Hematopoietic multipotent progenitor cell treated with erythropoietin and hydrocortisone succinate and interleukin-3 and kit ligand, for 15 days (in vitro differentiated cells): ENCODE data around the gene PGR.
"Not testable (repeated sequence)": the region's sequence is repeated elsewhere in the genome, so short reads cannot be mapped to it uniquely, and the experiment has no call there.

ENCODE experiments used
- DNase-seq: peaks from one replicate; pipeline ENCODE4 v3.0.0-alpha.2; 2015; ENCODE audit warnings: low spot score

The PGR gene

DNA sequence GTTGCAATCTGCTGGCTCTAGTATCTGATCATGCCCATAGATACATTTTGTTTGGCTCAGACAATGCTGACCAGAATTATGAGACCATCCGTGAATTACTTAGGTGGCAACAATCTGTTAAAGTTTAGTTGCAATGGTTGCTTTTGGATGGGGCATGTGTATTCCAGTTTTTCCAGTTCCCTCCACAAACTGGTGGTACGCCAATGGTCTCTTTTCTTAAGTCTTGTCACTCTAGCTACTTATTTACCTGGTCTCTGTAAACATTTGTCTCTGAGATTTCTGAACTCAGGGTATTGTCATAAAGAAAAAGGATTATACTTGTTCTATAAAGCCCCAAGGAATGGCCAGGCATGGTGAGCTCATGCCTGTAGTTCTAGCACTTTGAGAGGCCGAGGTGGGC, 65.9 kb downstream of the PGR start:
- no peak for DNase-seq

DNA sequence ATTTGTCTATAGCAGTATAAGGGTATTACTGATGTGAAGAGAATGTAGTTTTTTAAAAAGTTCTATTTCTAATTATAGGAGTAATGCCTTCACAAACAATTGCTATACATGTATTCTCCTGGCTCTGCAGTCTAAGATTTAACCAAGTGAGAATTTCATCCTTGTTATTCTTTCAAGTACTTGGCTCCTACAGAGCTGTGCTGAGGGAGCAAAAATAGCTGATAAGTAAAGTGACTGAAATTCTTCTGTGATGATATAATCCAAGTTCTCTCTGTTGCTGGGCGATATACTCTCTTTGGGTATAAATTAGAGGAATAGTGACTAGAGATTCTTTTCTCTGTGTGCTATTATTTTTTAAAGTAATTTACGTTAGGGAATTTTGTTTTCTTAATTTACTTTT, 68.0 kb downstream of the PGR start:
- DNase-seq, result no peak

DNA sequence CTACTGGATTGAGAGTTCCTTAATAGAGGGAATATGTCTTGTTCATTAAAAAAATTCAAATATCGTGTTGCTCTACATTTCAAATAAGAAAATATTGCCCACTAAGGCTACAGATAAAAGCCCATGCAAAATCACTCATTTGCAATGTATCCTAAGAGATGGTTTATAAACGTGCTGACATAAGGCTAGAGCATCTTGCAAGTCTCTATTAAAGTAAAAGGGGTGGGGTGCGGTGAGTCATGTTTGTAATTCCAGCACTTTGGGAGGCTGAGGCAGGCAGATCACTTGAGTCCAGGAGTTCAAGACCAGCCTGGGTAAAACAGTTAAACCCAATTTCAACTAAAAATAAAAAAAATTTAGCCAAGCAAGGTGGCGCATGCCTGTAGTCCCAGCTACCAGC, 70.3 kb downstream of the PGR start:
- DNase-seq, result no peak

DNA sequence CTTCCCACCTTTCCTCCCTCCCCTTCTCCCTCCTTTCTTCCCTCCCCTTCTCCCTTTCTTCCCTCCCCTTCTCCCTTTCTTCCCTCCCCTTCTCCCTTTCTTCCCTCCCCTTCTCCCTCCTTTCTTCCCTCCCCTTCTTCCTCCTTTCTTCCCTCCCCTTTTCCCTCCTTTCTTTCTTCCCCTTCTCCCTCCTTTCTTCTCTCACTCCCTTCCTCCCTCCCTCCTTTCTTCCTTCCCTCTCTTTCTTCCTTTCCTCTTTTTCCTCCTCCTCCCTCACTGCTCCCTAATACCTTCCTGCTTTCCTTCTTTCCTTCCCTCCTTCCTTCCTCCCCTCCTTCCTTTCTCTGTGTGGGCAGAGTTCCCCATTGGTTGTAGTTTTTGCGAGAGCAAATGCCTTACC, 76.1 kb downstream of the PGR start:
- DNase-seq, result no peak

DNA sequence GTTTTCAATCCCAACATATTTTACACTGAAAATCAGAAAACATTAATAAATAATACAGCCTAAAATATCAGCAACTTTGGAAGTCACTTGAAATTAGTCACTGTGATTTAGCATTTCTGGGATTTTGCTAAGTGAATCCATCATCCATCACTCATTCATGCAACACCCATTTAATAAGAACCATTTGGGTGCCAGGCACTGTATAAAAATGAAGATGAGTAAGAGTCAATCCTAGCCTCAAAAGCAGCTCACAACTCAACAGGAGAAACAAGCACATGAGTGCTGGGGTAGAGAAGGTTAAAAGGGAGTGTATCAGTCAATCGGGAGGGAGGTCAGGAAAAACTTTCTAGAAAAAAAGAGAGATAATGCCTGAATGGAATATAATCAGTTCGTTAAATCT, 77.9 kb downstream of the PGR start:
- DNase-seq, result no peak

DNA sequence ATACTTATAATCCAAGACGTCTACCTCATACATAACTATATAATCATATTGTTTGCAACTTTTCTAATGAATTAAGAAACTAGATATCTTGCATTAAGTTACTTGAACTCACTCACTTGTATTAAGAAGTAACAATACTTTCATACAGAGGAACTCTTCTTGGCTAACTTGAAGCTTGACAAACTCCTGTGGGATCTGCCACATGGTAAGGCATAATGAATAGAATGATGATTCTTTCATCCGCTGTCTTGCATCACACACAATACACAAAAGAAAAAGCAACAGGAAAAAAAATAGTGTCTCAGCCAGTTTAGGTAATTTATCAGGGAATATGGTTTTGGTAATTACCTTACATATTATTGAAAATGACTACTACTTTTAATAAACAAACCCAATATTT, 79.8 kb downstream of the PGR start:
- no peak for DNase-seq

DNA sequence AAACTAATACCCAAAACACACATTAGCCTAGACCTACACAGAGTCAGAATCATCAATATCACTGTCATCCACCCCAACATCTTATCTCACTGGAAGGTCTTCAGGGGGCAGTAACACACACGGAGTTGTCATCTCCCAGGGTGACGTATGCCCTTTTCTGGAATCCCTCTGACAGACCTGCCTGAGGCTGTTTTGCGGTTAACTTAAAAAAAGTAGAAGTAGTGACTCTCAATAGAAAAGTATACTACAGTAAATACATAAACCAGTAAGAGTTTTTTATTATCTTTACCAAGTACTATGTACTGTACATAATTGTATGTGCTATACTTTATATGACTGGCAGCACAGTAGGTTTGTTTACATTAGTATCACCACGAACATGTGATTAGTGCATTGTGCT, 80.5 kb downstream of the PGR start:
- DNase-seq, result no peak

DNA sequence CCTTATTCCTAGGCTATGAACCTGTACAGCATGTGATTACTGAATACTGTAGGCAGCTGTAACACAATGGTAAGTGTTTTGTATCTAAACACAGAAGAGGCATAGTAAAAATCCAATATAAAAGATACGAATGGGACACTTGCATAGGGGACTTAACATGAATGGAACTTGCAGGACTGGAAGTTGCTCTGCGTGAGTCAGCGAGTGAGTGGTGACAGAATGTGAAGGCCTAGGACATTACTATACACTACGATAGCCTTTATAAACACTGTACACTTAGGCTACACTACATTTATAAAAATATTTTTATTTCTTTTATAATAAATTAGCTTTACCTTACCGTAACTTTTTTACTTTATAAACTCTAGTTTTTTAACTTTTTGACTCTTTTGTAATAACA, 81.1 kb downstream of the PGR start:
- DNase-seq, result no peak

DNA sequence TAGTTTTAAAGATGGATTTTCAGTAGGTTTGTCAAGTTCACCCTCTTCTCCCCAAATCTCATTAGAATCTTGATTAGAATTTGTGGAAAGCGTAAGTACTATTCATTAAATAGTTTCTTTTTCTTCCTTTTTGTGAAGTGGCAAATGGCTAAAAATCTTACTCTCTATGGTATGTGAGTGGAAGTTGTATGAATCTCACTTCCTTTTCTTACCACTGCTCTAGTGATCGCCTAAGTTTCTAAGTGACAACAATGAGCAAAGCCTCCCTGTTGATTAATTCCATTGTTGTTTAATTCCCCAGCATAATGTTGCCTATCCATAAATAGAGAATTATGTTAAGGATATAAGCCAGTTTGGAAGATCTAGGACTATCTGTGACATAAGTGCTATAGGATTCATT, 82.7 kb downstream of the PGR start:
- DNase-seq, result no peak

DNA sequence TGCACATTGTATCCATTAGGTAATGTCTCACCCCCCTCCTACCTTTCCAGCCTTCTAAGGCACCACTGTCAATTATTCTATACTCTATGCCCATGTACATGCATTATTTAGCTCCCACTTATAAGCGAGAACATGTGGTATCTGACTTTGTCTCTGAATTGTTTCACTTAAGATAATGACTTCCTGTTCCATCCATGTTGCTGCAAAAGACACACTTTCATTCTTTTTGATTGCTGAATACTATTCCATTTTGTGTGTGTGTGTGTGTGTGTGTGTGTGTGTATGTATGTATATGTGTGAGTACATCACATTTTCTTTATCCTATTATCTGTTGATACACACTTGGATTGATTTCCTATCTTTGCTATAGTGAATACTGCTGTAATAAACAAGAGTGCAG, 84.2 kb downstream of the PGR start:
- DNase-seq, result no peak

DNA sequence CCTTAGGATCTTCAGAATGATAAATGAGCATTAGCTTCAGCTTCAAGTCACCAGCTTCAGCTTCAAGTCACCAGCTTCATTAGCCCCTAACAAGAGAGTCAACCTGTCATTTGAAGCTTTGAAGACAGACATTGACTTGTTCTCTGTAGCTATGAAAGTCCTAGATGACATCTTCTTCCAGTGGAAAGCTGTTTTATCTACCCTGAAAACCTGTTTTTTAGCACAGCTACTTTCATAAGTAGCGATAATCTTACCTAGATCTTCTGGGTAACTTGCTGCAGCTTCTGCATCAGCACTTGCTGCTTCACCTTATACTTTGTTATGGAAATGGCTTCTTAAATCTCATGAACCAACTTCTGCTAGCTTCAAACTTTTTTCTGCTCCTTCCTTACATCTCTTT, 85.7 kb downstream of the PGR start:
- DNase-seq, result no peak

DNA sequence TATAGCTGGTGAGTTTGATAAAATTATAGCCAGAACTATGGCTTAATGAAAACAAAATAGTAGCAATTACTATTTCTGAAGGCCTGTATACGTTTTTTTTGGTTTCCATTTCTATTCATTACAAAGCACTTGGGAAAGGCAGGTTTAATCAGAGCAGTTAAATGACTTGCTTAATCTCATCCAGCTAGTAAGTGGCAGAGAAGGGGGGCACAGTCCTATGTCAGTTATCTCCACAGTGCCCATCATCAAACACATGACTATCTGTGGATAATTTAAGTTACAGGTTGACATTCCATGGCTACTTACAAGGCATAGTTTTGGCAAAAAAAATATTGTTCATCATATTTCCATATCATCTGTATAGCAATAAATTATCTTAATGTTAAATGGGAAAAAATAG, 93.7 kb downstream of the PGR start:
- no peak for DNase-seq

DNA sequence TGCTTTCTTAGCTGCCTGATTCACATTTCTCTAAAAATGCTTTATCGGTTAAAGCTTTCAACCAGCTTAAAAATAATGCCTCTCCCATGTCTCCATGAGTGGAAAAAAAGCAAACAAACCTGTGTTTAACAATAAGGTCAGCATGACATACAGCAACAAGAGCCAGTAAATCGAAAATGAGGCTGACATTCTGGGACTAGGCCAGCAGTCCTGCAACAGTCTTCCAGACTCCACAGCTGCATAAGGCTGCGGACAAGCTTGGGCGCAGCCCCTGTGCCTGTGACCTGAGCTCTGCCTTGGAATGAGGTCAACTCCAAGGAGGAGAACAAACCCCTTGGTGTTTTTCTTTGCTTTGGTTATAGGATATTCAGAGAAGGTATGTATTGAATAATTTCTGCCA, 95.5 kb downstream of the PGR start:
- DNase-seq, result no peak

DNA sequence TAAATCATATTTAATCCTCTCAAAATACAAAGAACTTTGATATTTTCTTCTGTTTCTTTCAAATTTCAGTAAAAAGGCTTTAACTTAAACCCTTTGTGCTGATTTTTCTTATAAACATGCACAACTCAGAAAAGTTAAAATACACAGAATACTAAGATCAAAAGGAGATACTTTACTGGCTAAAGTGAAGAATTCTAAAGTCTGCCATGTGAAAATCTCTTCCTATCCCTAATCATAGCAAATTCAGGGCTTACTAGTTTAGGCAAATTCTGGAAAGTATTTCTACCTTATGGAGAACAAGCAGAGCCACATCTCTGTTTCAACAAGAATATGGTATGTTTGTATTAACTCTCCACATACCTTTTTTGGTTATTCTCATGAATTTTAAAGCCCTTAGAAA, 96.6 kb downstream of the PGR start:
- DNase-seq, result no peak

DNA sequence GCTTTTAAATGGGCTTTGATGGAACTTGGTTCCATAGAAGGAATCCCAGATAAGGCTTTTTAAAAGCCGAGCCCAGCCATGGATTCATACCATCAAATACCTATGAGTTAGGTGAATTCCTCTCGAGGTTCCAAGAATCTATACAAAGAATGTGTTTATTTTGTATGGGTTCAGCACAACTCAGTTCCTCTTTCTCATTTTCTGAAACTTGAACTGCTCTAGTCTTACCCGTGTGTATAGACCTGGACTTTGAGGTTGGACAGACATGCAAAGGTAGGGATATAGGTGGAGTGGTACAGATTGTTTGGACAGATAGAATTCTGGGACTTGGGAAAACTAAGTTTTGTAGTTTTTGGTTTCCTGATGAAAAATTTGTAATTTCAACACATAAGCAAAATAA, 97.9 kb downstream of the PGR start:
- no peak for DNase-seq

DNA sequence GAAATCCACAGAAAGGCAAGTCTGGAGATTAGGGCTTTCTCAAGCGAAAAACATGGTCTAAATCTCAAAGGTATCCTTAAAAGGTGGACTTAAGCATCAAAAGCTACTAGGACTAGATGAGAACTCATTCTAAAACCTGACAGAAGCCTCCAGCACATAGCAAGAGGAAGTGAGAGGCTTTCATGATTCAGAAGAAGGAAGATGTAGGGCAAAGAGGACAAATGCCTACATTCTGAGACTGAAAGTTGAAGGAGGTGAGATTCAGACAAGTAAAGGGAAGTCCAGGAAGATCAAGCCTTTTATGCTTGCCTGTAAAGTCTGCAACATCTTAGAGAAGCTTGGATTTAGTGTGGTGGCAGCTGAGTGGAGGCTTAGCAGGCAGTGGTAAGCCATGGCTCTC, 98.9 kb downstream of the PGR start:
- DNase-seq, result no peak

DNA sequence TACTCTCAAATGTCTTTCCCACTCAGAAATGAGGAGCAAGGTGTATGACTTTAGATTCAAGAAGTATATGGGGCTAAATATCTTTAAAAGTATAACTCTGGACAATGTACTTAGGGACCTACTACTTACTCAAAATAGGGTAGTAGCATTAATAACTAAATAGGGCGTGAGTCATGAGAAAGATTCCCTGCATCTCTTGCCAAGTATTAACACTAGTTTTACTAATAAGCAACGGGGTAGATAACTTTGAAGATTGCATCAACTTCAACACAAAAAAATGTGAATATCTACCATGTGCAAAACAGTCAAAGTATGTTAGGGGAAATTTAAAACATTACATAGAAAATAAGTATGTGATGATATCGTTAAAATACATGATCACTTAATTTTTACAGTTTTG, 99.6 kb downstream of the PGR start:
- no peak for DNase-seq

DNA sequence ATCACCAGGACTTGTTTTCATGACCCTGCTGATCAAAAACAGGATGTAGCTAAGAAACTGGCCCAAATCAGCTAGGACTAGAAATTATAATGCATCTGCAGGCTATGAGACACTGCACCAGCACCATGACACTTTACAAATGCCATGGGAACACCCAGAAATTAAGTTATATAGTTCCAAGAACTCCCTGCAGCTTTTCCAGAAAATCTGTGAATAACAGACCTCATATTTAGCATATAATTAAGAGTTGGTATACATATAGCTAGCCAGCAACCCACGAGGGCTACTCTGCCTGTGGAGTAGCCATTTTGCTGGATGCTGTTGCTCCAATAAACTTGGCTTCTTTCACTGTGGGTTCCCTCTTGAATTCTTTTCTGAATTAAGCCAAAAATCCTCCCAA, 101.0 kb downstream of the PGR start:
- no peak for DNase-seq

DNA sequence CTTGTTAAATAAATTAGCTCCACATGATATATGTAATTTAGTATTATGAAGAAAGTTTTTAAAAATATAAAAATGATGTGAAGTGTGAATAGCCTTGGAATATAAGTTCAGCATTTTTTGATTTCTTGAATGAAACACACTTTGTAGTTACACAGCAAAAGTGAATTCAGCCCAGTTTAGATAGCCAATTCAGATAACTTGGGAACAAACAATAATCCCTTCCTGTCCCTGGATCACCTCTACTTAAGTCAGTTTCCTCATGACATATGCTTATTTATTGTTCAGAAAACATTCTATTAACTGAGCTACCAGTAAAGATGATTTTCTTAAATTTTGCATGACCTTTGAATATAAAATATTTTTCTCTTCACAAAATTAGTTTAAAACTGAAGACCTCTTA, 107.4 kb downstream of the PGR start:
- no peak for DNase-seq

DNA sequence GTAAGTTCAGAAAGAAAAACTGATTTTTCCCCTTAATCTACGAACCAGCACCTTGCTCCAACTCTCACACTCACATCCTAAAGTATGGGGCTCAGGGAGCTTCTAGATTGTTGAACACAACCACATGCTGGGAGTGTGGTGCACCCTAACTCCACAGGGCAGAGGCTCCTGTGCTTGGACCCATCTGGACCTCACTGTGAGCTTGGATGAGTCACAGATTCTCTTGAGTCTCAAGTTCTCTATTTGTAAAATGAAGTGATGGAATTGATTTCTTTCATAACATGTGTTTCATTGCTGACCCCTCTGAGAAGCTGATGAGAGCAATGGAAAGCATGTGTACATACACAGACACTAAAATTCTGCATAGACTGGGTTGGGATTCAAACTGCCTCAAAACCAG, 109.7 kb downstream of the PGR start:
- DNase-seq, result no peak

DNA sequence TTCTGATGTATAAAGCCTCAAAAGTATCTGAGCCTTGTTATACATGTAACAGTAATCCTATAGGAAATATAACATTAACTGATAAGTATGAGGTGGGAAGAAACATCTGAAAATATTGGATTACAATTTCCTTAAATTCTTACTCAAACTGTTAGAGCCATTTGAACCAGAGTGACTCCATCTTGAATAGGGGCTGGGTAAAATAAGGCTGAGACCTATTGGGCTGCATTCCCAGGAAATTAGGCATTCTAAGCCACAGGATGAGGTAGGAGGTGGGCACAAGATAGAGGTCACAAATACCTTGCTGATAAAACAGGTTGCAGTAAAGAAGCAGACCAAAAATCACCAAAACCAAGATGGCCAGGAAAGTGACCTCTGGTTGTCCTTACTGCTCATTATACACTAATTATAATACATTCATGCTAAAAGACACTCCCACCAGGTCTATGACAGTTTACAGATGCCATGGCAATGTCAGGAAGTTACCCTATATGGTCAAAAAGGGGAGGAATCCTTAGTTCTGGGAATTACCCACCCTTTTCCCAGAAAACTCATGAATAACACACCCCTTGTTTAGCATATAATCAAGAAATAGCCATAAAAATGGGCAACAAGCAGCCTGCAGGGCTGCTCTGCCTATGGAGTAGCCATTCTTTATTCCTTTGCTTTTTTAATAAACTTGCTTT, 114.9 kb downstream of the PGR start:
- no peak for DNase-seq

DNA sequence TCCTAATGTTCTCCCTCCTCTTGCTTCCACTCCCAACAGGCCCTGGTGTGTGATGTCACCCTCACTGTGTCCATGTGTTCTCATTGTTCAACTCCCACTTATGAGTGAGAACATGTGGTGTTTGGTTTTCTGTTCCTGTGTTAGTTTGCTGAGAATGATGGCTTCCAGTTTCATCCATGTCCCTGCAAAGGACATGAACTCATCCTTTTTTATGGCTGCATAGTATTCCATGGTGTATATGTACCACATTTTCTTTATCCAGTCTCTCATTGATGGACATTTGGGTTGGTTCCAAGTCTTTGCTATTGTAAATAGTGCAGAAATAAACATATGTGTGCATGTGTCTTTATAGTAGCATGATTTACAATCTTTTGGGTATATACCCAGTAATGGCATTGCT, 115.9 kb downstream of the PGR start:
- not testable (repeated sequence) for DNase-seq

DNA sequence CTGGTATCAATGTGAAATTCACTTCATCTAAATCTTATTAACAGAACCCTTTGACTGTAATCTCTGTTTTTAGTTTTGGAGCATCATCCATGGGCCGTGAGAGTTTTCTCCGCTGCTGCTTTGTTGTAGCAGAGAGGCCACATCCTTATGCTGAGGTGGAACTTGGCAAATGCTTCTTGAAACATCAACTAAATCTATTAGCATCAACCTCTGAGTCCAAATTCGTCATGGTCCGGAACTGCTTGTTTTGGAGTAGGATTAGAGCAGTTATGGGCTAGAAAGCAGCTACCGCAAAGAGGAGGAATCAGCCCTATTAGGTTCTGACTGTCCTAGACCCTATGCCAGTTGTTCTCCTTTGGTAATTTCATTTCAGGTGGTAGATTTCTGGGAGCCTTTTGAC, 117.7 kb downstream of the PGR start:
- DNase-seq, result no peak

DNA sequence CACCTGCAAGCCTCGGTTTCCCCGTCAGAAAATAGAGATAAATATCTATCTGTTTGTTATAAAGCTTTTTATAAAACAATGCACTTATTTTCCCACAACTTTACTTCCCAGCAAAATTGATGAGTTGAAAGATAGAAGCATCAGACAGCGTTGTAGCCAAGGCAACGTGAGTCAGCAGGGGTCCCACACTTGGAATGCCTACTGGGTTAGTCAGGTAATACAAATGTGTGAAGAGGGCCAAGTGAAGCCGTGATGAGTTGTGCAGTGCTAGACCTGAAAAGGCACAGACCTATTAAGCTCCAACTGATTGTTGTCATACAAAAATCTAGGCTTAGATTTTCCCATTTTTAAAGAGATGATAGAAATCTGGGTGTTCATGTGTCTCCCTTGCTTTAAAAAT, 118.7 kb downstream of the PGR start:
- DNase-seq, result no peak

DNA sequence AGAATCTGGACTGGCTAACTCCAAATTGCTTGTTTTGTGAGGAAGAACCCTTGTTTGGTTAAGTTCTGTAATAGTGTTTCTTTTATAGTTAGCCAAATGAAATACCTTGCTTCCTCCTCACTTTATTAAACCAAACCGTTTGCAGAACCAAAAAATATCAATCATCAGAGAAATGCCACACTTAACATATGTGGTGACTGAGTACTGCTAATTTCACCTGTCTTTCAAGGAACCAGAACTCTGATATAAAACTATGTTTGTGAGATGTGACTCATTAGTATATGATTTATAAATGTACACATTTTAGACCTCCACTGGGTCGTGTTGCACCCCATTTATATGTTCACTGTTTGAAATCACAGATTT, 119.9 kb downstream of the PGR start:
- no peak for DNase-seq
